Karpas-422 (cell line): Measurements from ENCODE around the gene RDH13. TPM values are rescaled to one million over a fixed set of nuclear protein-coding genes. Genes with fewer than 3 reads are reported as not detected.
"Not testable (repeated sequence)": the region's sequence is repeated elsewhere in the genome, so short reads cannot be mapped to it uniquely, and the experiment has no call there.

Source experiments
- DNase-seq: peaks from one replicate; pipeline ENCODE4 v3.0.0-alpha.2; 2015
- H2AFZ ChIP-seq: fragments of 200-600 bp; sonication (generic); 2 replicates; pipeline ENCODE4 v1.6.1; 2014; ENCODE audit warnings: antibody characterized with exemption, low read length, mixed read lengths
- H3K27ac ChIP-seq: fragments of 200-600 bp; sonication (generic); 2 replicates; pipeline ENCODE4 v1.5.1; 2014; ENCODE audit warnings: mild to moderate bottlenecking, low read length, moderate library complexity
- H3K27me3 ChIP-seq: fragments of 200-600 bp; sonication (generic); 2 replicates; pipeline ENCODE4 v1.6.1; 2014; ENCODE audit warnings: low read length, mixed read lengths
- H3K36me3 ChIP-seq: fragments of 200-600 bp; sonication (generic); 2 replicates; pipeline ENCODE4 v1.6.1; 2014; ENCODE audit warnings: low read length, mixed read lengths; ENCODE audit not compliant: insufficient read depth
- H3K4me1 ChIP-seq: fragments of 200-600 bp; sonication (generic); 2 replicates; pipeline ENCODE4 v1.6.1; 2014; ENCODE audit warnings: mild to moderate bottlenecking, low read length, mixed read lengths
- H3K4me2 ChIP-seq: fragments of 200-600 bp; sonication (generic); 2 replicates; pipeline ENCODE4 v1.6.1; 2014; ENCODE audit warnings: low read length, low read depth, mild to moderate bottlenecking; ENCODE audit not compliant: poor library complexity, severe bottlenecking
- H3K4me3 ChIP-seq: fragments of 200-600 bp; sonication (generic); 2 replicates; pipeline ENCODE4 v1.5.1; 2014; ENCODE audit warnings: mild to moderate bottlenecking, antibody characterized with exemption, low read length, mixed read lengths
- H3K79me2 ChIP-seq: fragments of 200-600 bp; sonication (generic); 2 replicates; pipeline ENCODE4 v1.6.1; 2014; ENCODE audit warnings: mild to moderate bottlenecking, low read length, mixed read lengths
- H3K9ac ChIP-seq: fragments of 200-600 bp; sonication (generic); 2 replicates; pipeline ENCODE4 v1.6.0; 2014; ENCODE audit warnings: low read length
- H3K9me2 ChIP-seq: fragments of 200-600 bp; sonication (generic), shearing (Covaris generic); replicated peaks from 2 replicates; pipeline ENCODE4 v1.6.0; 2014; ENCODE audit warnings: mild to moderate bottlenecking, low read length, moderate library complexity; ENCODE audit not compliant: insufficient read depth
- H3K9me3 ChIP-seq: fragments of 300-700, 200-600 bp; sonication (generic); 2 replicates; pipeline ENCODE4 v1.6.1; 2014; ENCODE audit warnings: low read length, mixed read lengths
- H4K20me1 ChIP-seq: fragments of 200-600 bp; sonication (generic); 2 replicates; pipeline ENCODE4 v1.6.1; 2014; ENCODE audit warnings: mild to moderate bottlenecking, antibody characterized with exemption, low read length, low read depth; ENCODE audit not compliant: insufficient read depth
- total RNA-seq: library from RNA; depleted of rRNA; stranded (reverse); fragments of >200 nt; shearing (Covaris generic); gene quantifications from 2 replicates; pipeline ENCODE4 v1.2.3, GENCODE V29; 2014; ENCODE audit warnings: low replicate concordance

The RDH13 gene
- total RNA-seq, 1 experiment from 2014 or later, result 16.4 TPM

- Histone ChIP-seq H3K4me3 (no peak overlapping the region), H3K9ac (no peak overlapping the region), H2AFZ (no peak overlapping the region), H3K4me1 (peaks cover 12% of the 10 kb centered on the region), H3K4me2 (no peak overlapping the region), H3K36me3 (peaks cover 6% of the 10 kb centered on the region), H3K9me2 (no peaks in the 10 kb centered on the region), H3K27me3 (no peaks in the 10 kb centered on the region), H4K20me1 (no peaks in the 10 kb centered on the region), H3K27ac (no peak overlapping the region), H3K79me2 (peaks cover 12% of the 10 kb centered on the region), H3K9me3 (peaks cover 20% of the 10 kb centered on the region)
- DNase-seq, result no peak
Observed at GRCh38 chr19:55028757-55029156, 34.2 kb downstream of the RDH13 start.

DNA sequence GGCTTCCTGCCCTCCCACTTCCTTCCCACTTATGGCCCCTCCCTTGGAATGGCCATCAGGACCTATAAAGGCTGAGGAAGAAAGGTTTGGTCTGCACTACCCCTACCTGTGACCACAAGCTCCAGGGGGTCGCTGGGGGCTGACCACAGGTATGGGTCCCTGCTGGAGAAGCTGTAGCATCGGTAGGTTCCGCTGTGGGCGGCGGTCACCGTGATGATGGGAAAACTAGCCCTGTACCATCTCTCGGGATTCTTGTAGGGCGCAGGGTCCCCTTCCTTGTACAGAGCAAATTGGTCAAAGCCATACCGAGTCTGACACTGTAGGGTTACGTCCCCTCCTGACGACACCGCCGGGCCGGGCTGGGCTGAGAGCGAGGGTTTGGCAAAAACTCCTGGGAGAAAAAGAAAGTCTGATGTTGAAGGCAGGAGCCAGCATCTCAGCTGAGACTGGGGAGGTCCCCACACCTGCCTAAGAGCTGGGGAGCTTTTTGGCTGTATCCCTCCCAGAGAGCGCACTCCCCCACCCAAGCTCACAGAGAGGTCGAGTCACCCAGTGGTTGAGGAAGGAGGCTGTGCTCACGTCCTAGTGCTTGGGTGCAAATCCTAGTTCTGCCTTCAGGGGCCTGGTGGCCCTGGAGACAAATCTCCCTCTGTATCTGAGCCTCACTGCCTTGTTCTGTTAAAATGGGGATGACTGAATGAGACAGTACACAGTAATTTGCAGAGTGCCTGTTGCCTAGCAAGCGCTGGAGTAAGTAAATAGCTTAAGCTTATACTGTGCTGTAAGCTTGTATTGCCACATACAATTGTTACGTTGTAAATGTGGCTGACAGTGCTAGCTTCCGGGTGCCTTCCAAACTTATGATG lies 35.2 kb downstream of the RDH13 start:
- H3K9me3 ChIP-seq, result peaks cover 23% of the 10 kb centered on the region
- peak overlapping the region; percentile 24 for H3K4me2 ChIP-seq
- H3K9ac ChIP-seq, result no peak overlapping the region
- H3K27me3 ChIP-seq, result no peaks in the 10 kb centered on the region
- peaks cover 12% of the 10 kb centered on the region for H3K4me1 ChIP-seq
- H3K36me3 ChIP-seq, result peaks cover 6% of the 10 kb centered on the region
- no peaks in the 10 kb centered on the region for H4K20me1 ChIP-seq
- H2AFZ ChIP-seq, result peak overlapping the region; percentile 4; the same call in 1 of the 2 replicates
- peak; percentile 66 for DNase-seq
- H3K9me2 ChIP-seq, result no peaks in the 10 kb centered on the region
- 0 out of 2 replicates have a peak overlapping the region, but pooled peaks have one; percentile 12 for H3K27ac ChIP-seq
- peak overlapping the region; percentile 24; the same call in 1 of the 2 replicates for H3K4me3 ChIP-seq
- peaks cover 12% of the 10 kb centered on the region; the same call in 1 of the 2 replicates for H3K79me2 ChIP-seq

DNA sequence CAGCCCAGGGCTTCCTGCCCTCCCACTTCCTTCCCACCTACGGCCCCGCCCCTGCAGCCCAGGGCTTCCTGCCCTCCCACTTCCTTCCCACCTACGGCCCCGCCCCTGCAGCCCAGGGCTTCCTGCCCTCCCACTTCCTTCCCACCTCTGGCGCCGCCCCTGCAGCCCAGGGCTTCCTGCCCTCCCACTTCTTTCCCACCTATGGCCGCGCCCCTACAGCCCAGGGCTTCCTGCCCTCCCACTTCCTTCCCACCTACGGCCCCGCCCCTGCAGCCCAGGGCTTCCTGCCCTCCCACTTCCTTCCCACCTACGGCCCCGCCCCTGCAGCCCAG lies 35.8 kb downstream of the RDH13 start:
- Histone ChIP-seq H2AFZ (peak overlapping the region; percentile 4; the same call in 1 of the 2 replicates), H3K79me2 (peaks cover 12% of the 10 kb centered on the region; the same call in 1 of the 2 replicates), H3K4me3 (peak overlapping the region; percentile 24; the same call in 1 of the 2 replicates), H3K4me2 (peak overlapping the region; percentile 24), H3K4me1 (peaks cover 12% of the 10 kb centered on the region), H3K9me3 (peaks cover 23% of the 10 kb centered on the region)
- H3K36me3 ChIP-seq, H3K9ac ChIP-seq, H3K27me3 ChIP-seq, H3K9me2 ChIP-seq, H3K27ac ChIP-seq, H4K20me1 ChIP-seq: not testable (repeated sequence)
- DNase-seq, result peak; percentile 96

- H3K36me3 ChIP-seq, result peaks cover 6% of the 10 kb centered on the region
- H3K4me3 ChIP-seq, result peak overlapping the region; percentile 18; the same call in 1 of the 2 replicates
- peaks cover 7% of the 10 kb centered on the region; the same call in 1 of the 2 replicates for H3K79me2 ChIP-seq
Observed at GRCh38 chr19:55024111-55024510, 38.8 kb downstream of the RDH13 start.

DNA sequence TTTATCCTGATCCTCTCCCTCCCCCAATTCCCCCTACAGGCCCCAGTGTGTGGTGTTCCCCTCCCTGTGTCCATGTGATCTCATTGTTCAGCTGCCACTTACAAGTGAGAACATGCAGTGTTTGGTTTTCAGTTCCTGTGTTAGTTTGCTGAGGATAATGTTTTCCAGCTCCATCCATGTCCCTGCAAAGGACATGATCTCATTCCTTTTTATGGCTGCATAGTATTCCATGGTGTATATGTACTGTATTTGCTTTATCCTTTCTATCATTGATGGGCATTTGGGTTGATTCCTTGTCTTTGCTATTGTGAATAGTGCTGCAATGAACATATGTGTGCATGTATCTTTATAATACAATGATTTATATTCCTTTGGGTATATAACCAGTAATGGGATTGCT lies 42.6 kb downstream of the RDH13 start:
- H3K4me2 ChIP-seq, H3K9ac ChIP-seq, H3K9me2 ChIP-seq, H3K27ac ChIP-seq, H3K36me3 ChIP-seq, H4K20me1 ChIP-seq, H3K4me1 ChIP-seq, H3K4me3 ChIP-seq, H2AFZ ChIP-seq, H3K27me3 ChIP-seq: not testable (repeated sequence)
- peak; percentile 36 for DNase-seq
- H3K9me3 ChIP-seq, result peaks cover 17% of the 10 kb centered on the region
- peaks cover 21% of the 10 kb centered on the region for H3K79me2 ChIP-seq

More at GRCh38 chr19:55024111-55024510, 38.8 kb downstream of the RDH13 start:
- H3K9me2 ChIP-seq, result no peaks in the 10 kb centered on the region
- H3K9ac ChIP-seq, result no peak overlapping the region
- no peaks in the 10 kb centered on the region for H3K27me3 ChIP-seq
- no peaks in the 10 kb centered on the region for H4K20me1 ChIP-seq
- peaks cover 12% of the 10 kb centered on the region for H3K4me1 ChIP-seq
- no peak overlapping the region for H3K27ac ChIP-seq
- DNase-seq, result no peak
- no peak overlapping the region for H2AFZ ChIP-seq
- peaks cover 23% of the 10 kb centered on the region for H3K9me3 ChIP-seq
- no peak overlapping the region for H3K4me2 ChIP-seq

- no peak overlapping the region for H3K4me2 ChIP-seq
- peaks cover 2% of the 10 kb centered on the region for H3K9me3 ChIP-seq
- H3K27ac ChIP-seq, result no peak overlapping the region
- no peaks in the 10 kb centered on the region for H3K27me3 ChIP-seq
- H3K4me3 ChIP-seq, result no peak overlapping the region
- H3K9ac ChIP-seq, result no peak overlapping the region
- H3K4me1 ChIP-seq, result no peaks in the 10 kb centered on the region
- no peaks in the 10 kb centered on the region for H3K9me2 ChIP-seq
- H3K79me2 ChIP-seq, result peaks cover 19% of the 10 kb centered on the region; the same call in 1 of the 2 replicates
- no peak for DNase-seq
- H3K36me3 ChIP-seq, result no peaks in the 10 kb centered on the region; the same call in 1 of the 2 replicates
- no peaks in the 10 kb centered on the region for H4K20me1 ChIP-seq
- no peak overlapping the region for H2AFZ ChIP-seq
Observed at GRCh38 chr19:55018633-55019032, 44.3 kb downstream of the RDH13 start.

GRCh38 chr19:55018216-55018615 lies 44.7 kb downstream of the RDH13 start:
- H3K4me2 ChIP-seq, result no peak overlapping the region
- H3K27ac ChIP-seq, result no peak overlapping the region
- no peak overlapping the region for H3K4me3 ChIP-seq
- H3K4me1 ChIP-seq, result no peaks in the 10 kb centered on the region
- no peaks in the 10 kb centered on the region for H3K27me3 ChIP-seq
- H3K9me3 ChIP-seq, result no peaks in the 10 kb centered on the region; the same call in 1 of the 2 replicates
- no peaks in the 10 kb centered on the region for H3K9me2 ChIP-seq
- no peaks in the 10 kb centered on the region; the same call in 1 of the 2 replicates for H3K36me3 ChIP-seq
- no peak overlapping the region for H2AFZ ChIP-seq
- H3K79me2 ChIP-seq, result peaks cover 19% of the 10 kb centered on the region; the same call in 1 of the 2 replicates
- H4K20me1 ChIP-seq, result no peaks in the 10 kb centered on the region
- H3K9ac ChIP-seq, result no peak overlapping the region
- no peak for DNase-seq

DNA sequence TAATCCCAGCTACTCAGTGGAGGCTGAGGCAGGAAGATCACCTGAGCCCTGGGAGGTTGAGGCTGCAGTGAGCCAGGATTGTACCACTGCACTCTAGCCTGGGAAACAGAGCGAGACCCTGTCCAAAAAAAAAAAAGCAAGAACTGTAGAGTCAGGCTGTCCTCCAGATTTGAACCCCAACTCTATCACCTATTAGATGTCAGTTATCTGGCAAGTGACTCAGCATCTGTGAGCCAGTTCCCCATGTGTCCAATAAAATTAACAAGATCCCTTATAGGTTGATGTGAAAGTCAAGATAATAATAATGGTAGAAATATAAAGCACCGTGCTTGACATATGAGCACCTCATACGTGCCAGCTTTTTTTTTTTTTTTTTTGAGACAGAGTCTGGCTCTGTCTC lies 46.9 kb downstream of the RDH13 start:
- Histone ChIP-seq H3K4me3 (no peak overlapping the region), H2AFZ (no peak overlapping the region), H3K79me2 (peaks cover 19% of the 10 kb centered on the region), H3K27me3 (no peaks in the 10 kb centered on the region), H3K9ac (no peak overlapping the region), H3K27ac (no peak overlapping the region), H3K4me1 (no peaks in the 10 kb centered on the region), H4K20me1 (no peaks in the 10 kb centered on the region), H3K9me2 (no peaks in the 10 kb centered on the region), H3K4me2 (no peak overlapping the region), H3K9me3 (no peaks in the 10 kb centered on the region), H3K36me3 (no peaks in the 10 kb centered on the region)
- DNase-seq, result no peak
